WI38 (cell line): ENCODE measurements around the gene FREM3.

Experiments used
- H3K4me3 ChIP-seq: 2 replicates; pipeline ENCODE4 v1.5.1; 2011; ENCODE audit warnings: low read depth, mild to moderate bottlenecking, control low read depth, low read length
- TF ChIP-seq, protein P1 (sequence below): IDR thresholded peaks from 2 replicates; pipeline ENCODE4 v1.5.1; 2012; ENCODE audit warnings: low read depth, mild to moderate bottlenecking, control low read depth, low read length

FREM3 gene

GRCh38 chr4:143586080-143586479 is 114.4 kb downstream of the FREM3 start:
- TF ChIP-seq, protein P1, sequence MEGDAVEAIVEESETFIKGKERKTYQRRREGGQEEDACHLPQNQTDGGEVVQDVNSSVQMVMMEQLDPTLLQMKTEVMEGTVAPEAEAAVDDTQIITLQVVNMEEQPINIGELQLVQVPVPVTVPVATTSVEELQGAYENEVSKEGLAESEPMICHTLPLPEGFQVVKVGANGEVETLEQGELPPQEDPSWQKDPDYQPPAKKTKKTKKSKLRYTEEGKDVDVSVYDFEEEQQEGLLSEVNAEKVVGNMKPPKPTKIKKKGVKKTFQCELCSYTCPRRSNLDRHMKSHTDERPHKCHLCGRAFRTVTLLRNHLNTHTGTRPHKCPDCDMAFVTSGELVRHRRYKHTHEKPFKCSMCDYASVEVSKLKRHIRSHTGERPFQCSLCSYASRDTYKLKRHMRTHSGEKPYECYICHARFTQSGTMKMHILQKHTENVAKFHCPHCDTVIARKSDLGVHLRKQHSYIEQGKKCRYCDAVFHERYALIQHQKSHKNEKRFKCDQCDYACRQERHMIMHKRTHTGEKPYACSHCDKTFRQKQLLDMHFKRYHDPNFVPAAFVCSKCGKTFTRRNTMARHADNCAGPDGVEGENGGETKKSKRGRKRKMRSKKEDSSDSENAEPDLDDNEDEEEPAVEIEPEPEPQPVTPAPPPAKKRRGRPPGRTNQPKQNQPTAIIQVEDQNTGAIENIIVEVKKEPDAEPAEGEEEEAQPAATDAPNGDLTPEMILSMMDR, result no peak
- H3K4me3 ChIP-seq, result no peak overlapping the region

GRCh38 chr4:143585548-143585947 is 114.9 kb downstream of the FREM3 start:
- TF ChIP-seq, protein P1, result no peak

DNA sequence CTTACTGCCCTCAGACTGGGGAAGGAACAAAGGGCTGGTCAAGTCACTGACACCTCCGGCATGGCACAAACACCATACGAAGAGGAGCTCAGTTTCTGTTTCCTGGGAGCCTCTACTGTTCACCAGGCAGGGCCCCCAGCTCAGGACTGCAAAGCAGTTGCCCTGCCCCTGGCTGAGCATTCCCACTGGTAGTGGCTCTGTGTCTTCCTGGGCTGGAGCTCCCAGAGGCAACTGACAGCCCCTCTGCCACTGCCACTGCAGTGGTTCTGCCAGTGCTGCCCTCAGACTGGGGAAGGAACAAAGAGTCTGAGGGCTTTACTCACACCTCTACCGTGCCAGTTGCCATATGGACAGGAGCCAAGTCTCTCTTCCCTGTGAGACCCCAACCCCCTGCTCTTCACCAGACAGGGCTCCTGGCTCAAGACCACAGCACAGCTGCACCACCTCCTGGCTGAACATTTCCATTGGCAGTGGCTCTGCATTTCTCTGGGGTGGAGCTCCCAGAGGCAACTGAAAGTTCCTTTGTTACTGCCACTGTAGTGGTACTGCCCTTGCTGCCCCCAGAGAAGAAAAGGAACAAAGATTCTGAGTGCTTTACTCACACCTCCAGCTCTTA is 119.0 kb downstream of the FREM3 start:
- no peak overlapping the region for H3K4me3 ChIP-seq
- TF ChIP-seq, protein P1, result no peak

More at GRCh38 chr4:143585548-143585947, 114.9 kb downstream of the FREM3 start:
- H3K4me3 ChIP-seq, result no peak overlapping the region

- no peak overlapping the region for H3K4me3 ChIP-seq
- TF ChIP-seq, protein P1, result no peak
These were observed 125.1 kb downstream of the FREM3 start for GRCh38 chr4:143575331-143575730.

- no peak overlapping the region for H3K4me3 ChIP-seq
- TF ChIP-seq, protein P1, result no peak
These were observed 136.0 kb downstream of the FREM3 start for GRCh38 chr4:143564472-143564871.

DNA sequence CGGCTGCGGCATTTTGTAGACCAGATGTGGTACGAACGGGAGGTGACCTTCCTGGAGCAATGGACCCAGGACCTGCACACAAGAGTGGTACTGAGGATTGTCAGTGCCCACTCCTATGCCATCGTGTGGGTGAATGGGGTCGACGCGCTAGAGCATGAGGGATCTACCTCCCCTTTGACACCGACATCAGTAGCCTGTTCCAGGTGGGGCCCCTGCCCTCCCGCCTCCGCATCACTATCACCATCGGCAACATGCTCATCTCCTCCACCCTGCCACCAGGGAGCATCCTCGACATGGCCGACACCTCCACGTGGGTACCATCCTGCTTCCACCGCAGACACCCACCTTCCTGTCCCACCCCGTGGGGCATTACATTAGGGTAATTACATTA is 140.7 kb downstream of the FREM3 start:
- TF ChIP-seq, protein P1, result no peak

DNA sequence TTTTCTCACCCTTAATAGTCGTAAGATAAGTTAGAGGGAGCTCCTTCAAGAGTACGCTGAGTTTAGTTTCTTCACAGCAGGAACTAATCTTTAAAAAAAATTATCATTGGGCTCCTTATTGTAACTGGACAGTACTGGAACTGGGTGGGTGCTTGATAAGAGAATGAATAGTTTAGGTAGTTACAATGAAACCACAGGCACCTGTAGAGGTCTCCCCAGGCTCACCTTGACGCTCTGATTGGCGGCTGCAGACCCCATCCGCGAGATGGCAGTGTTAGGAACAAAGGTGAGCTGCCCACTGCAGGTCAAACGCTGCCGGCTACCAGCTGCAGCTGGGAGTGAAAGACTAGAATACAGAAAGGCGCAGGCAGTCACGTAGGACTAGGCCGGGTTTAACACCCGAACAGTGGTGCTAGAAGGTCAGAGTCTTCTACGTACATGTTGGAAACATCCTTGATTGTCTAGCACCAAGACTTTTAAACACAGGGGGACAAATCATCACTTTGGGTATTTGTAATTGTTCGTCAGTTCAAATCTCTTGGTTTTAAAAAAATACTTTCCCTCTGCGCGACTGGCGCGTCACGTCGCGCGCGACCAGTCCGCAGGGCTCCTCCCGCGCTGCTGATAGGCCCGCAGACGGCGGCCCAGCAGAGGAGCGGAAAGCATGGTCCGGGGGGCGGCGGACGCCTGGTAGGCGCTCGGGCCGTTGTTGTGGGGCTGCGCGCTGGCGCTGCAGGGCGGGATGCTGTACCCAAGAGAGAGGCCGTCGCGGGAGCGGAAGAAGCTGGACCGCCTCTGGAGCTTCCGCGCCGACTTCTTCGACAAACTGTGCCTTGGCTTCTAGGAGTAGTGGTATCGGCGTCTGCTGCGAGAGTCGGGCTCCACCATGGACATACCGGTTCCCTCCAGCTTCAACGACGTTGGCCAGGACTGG is 141.4 kb downstream of the FREM3 start:
- TF ChIP-seq, protein P1, result no peak
- peak overlapping the region; percentile 61 for H3K4me3 ChIP-seq

More for the DNA sequence above, 140.7 kb downstream of the FREM3 start:
- H3K4me3 ChIP-seq, result peak overlapping the region; percentile 61
